ENCODE data around the gene MRPL43. TPM values are rescaled to one million over a fixed set of nuclear protein-coding genes. Genes with fewer than 3 reads are reported as not detected.
"Not testable (repeated sequence)": the region's sequence is repeated elsewhere in the genome, so short reads cannot be mapped to it uniquely, and the experiment has no call there.

The MRPL43 gene
- 10 to 100 TPM; 55.1 to 57.1 TPM for total RNA-seq

DNA sequence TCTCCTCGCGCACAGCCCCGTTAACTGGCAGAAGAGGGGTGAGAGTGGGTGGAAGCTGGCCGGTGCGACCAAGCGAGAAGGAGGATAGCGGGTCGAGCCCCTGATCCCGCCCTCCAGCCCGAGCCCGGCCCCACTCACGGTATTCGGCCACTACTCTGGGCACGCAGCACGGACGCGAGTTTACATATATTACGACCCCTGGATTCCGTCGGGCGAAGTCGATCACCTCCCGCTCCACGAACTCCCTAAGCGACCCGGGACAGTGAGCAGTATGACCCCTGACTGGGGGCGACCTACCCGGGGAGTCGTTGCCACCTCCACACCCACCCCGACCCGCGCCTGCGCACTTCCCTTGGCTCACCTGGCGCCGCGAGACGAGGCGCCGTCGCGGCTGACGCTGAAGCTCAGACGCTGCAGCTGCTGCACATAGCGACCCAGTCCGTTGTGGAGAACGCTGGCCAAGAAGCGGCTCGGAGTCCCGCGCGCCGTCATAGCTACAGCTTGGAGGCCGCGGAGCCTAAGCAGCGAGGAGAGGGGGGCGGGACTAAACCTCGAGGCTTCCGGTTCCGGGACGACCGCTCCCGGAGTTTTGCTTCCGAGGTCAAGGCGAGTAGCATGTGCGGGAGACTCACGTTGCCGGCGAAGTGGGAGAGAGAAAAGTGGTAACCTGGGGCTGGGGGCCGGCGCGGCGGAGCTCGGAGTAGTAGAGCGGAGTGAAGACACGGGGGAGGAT, at the start of gene MRPL43, which contains the start of gene TWNK:
Gene MRPL43, minus strand, starts transcription at position 546 of the 733 bp plus-strand sequence. Its CDS starts 54 bp downstream, at position 492.
Gene TWNK, plus strand, starts transcription at position 592 of the 733 bp plus-strand sequence. CDS start 668 bp downstream, outside the sequence.
- Mint-ChIP-seq H3K9me3 (no peaks in the 10 kb centered on the region), H3K27ac (peak within 1 kb of the TSS; percentile 76), H3K4me1 (peaks cover 17% of the 10 kb centered on the region), H3K27me3 (no peaks in the 10 kb centered on the region), H3K4me3 (peak within 1 kb of the TSS; percentile 98), H3K36me3 (peaks cover 19% of the 10 kb centered on the region)
- POLR2A ChIA-PET, result interaction anchor here (1.8 to 5.1 kb wide), 2 partner anchors 11 to 21 kb away, joined by 4 to 36 read pairs; partner anchors contain the start of gene LZTS2
- ATAC-seq (ENCODE audit: low read depth) (peak; percentile 92), DNase-seq (peak; percentile 85)

DNA sequence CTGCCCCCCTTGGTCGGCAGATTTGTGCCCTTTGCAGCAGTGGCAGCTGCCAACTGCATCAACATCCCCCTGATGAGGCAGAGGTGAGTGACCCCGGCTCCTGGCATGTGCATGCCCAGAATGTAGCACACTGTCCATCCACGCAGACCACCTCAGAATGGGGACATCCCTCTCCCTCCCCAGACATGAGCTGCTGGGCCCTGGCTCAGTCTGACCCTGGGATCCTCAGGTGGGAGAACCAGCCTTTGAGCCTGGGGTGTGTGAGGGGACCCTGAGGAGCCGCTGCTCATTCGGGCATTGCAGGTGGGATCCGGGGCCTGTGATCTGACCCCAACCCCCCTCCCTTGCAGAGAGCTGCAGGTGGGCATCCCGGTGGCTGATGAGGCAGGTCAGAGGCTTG, 49.4 kb upstream of the MRPL43 start:
- peaks cover 20% of the 10 kb centered on the region for H3K4me1 Mint-ChIP-seq
- H3K9me3 Mint-ChIP-seq, result no peaks in the 10 kb centered on the region
- ATAC-seq (ENCODE audit: low read depth) (no peak), DNase-seq (no peak)
- POLR2A ChIA-PET, result no interaction called here
- no peak overlapping the region for H3K27ac Mint-ChIP-seq
- H3K36me3 Mint-ChIP-seq, result peaks cover 18% of the 10 kb centered on the region
- no peaks in the 10 kb centered on the region for H3K27me3 Mint-ChIP-seq
- no peak overlapping the region for H3K4me3 Mint-ChIP-seq

DNA sequence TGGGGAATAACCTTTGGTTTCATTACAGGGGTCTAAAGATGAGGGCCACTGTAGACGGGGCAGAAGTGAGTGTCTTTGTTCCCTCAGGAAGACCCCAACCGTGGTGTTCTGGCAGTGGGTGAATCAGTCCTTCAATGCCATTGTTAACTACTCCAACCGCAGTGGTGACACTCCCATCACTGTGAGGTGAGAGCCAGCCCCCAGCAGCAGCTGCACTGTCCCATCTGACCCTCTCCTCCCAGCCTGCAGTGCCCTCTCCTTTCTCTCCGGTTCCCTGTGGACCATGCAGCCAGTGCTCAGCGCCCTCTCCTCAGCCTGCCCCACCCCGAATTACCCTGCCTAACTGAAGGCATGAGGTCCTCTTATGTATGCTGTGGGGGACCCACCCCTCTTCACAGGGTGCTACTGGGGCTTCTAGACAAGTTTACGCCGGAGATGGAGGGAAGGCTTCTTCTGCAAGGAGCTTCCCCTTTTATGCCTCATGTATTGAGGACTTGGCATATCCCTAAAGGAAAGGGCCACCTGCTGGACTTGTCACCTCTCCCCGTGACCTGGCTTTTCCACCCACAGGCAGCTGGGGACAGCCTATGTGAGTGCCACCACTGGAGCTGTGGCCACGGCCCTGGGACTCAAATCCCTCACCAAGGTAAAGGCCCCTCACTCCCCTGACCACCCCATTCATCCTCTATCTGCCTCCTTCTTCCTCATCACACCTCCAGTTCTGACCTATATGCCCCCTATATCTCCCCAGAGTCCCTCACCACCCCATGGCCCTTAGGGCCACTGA, 48.8 kb upstream of the MRPL43 start:
- ATAC-seq (ENCODE audit: low read depth), result no peak
- no peaks in the 10 kb centered on the region for H3K9me3 Mint-ChIP-seq
- no peak overlapping the region for H3K4me3 Mint-ChIP-seq
- POLR2A ChIA-PET, result no interaction called here
- H3K27ac Mint-ChIP-seq, result no peak overlapping the region
- DNase-seq, result no peak
- no peaks in the 10 kb centered on the region for H3K27me3 Mint-ChIP-seq
- peaks cover 17% of the 10 kb centered on the region for H3K36me3 Mint-ChIP-seq
- peaks cover 20% of the 10 kb centered on the region for H3K4me1 Mint-ChIP-seq

DNA sequence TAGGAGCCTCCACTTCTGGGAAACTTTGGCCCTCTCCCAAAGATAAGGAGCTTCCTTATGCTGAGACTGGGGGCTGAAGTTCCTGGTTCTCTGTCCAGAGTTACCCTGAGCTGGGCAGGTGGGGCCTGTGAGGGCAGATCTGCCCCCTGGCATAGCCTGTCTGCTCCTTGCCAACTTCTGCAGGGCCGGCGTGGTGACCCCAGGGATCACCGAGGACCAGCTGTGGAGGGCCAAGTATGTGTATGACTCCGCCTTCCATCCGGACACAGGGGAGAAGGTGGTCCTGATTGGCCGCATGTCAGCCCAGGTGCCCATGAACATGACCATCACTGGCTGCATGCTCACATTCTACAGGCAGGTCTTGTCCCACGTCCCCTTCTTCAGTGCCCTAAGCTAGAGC, 48.0 kb upstream of the MRPL43 start:
- DNase-seq (no peak), ATAC-seq (ENCODE audit: low read depth) (no peak)
- H3K36me3 Mint-ChIP-seq, result peaks cover 16% of the 10 kb centered on the region
- peaks cover 18% of the 10 kb centered on the region for H3K4me1 Mint-ChIP-seq
- H3K27ac Mint-ChIP-seq, result no peak overlapping the region
- no peaks in the 10 kb centered on the region for H3K9me3 Mint-ChIP-seq
- H3K4me3 Mint-ChIP-seq, result no peak overlapping the region
- no peaks in the 10 kb centered on the region for H3K27me3 Mint-ChIP-seq
- POLR2A ChIA-PET, result no interaction called here

DNA sequence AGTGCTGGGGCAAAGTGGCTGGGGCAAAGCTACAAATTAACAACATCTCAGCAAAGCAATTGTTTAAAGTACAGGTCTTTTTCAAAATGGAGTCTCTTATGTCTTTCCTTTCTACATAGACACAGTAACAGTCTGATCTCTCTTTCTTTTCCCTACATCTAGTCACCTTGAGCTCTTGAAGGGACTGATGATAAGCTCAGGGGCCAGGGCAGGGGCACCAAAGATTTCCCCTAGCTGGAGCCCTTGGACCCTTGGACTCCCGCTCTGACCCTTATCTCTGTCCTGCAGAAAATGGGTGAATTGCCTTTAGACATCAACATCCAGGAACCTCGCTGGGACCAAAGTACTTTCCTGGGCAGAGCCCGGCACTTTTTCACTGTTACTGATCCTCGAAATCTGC, 47.1 kb upstream of the MRPL43 start:
- not testable (repeated sequence) for DNase-seq; H3K27ac Mint-ChIP-seq; H3K9me3 Mint-ChIP-seq; H3K27me3 Mint-ChIP-seq; ATAC-seq (ENCODE audit: low read depth); H3K4me3 Mint-ChIP-seq
- peaks cover 16% of the 10 kb centered on the region for H3K36me3 Mint-ChIP-seq
- peaks cover 20% of the 10 kb centered on the region for H3K4me1 Mint-ChIP-seq
- POLR2A ChIA-PET, result interaction anchor here (0.8 kb wide), 1 partner anchor 15 kb away, joined by 4 read pairs; no protein-coding TSS in a partner anchor

DNA sequence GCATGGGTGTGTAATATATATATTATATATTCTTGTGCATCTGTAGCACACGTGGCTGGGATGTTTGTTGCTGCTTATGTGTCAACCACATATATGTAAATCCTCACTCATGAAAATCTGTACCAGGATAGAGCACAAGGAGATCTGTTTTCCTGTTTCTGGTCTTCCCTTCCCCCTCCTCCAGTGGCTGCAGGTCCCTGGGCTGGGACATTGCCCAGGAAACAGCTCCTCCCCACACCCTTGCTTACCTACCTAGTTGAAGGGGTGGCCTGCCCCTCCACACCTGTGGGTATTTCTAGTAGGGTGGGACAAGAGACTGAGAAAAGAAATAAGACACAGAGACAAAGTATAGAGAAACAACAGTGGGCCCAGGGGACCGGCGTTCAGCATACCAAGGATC, 46.0 kb upstream of the MRPL43 start:
- peaks cover 20% of the 10 kb centered on the region for H3K4me1 Mint-ChIP-seq
- H3K4me3 Mint-ChIP-seq, result peak overlapping the region; percentile 54
- ATAC-seq (ENCODE audit: low read depth) (no peak), DNase-seq (no peak)
- H3K36me3 Mint-ChIP-seq, result peaks cover 14% of the 10 kb centered on the region
- POLR2A ChIA-PET, result interaction anchor here (0.6 kb wide), 1 partner anchor 8 kb away, joined by 4 read pairs; no protein-coding TSS in a partner anchor
- H3K27ac Mint-ChIP-seq, result peak overlapping the region; percentile 37
- no peaks in the 10 kb centered on the region for H3K9me3 Mint-ChIP-seq
- H3K27me3 Mint-ChIP-seq, result peaks cover 5% of the 10 kb centered on the region

DNA sequence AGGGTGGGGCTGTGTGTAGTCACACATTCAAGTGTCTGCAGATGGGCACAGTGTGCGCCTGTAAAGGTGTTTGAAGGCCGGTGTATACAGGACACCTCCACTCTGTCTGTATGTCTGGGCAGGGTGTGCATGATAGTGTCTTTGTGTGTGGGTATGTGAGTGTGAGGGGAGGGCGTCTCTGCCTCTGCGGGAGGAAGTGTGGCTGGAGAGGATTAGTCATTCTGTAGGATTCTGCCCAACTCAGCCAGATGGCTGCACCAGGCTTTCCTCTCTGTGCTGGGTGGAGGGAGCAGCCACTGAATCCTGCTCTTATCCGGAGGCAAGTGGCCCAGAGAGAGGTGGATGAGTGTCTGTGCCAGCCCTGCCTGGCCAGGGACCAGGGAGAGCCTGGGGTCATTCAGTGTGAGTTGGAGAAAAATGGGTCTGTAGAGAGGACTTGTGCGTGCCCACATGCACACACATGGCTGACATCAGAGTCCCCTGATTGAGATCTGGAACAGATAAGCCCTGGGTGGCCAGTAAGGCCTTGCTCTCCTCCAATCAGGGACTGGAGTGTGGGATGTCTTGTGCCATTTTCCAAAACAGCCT, 45.4 kb upstream of the MRPL43 start:
- peaks cover 20% of the 10 kb centered on the region for H3K4me1 Mint-ChIP-seq
- peak overlapping the region; percentile 86 for H3K27ac Mint-ChIP-seq
- no peaks in the 10 kb centered on the region for H3K9me3 Mint-ChIP-seq
- peak; percentile 38 for ATAC-seq (ENCODE audit: low read depth)
- H3K27me3 Mint-ChIP-seq, result peaks cover 5% of the 10 kb centered on the region
- no peak for DNase-seq
- POLR2A ChIA-PET, result interaction anchor here (0.6 to 3.2 kb wide), 5 partner anchors 8 to 75 kb away, joined by 3 to 33 read pairs (median 3); no protein-coding TSS in a partner anchor
- H3K36me3 Mint-ChIP-seq, result peaks cover 9% of the 10 kb centered on the region
- peak overlapping the region; percentile 87 for H3K4me3 Mint-ChIP-seq

DNA sequence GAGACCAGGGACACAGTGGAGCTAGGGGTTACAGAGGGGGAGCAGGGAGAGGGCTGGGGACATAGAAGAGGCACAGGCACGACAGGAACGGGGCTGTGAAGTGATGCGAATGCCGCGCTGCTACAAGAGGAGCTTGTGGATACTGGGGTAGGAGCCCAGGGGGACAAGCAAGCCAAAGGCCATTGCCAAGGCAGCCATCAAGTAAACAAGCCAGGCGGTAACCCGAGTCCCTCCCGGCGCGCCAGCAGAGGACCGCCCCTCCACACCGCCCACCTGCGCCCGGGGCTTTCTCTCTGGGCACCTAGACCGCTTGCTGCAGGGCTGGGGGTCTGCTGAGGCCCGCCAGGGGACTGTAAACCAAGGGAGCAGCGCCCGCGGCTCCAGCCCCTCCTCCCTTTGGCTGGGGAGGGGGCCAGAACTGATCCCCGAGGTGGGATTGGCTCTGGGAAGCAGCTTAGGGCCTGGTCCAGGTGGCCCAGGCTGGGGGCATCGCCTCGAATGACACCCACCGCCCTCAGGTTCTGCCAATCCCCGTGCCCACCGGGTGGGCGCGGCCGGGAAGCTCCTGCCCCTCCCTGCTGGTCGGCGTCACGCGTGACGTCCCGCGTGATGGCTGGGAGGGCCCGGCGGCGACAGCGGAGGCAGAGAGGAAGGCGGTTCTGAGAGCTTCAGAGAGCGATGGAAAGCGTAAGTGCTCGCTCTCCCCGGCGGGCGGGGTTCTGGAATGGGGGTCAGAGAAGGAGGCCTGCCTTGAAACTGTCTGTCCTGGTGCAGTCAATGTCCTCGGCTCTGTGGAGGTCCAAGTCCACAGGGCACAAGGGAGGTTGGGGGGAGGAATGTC, 44.7 kb upstream of the MRPL43 start:
- DNase-seq (peak; percentile 78), ATAC-seq (ENCODE audit: low read depth) (peak; percentile 51)
- peak overlapping the region; percentile 87 for H3K4me3 Mint-ChIP-seq
- peaks cover 20% of the 10 kb centered on the region for H3K4me1 Mint-ChIP-seq
- POLR2A ChIA-PET, result interaction anchor here (0.6 to 3.2 kb wide), 8 partner anchors 10 to 556 kb away, joined by 3 to 33 read pairs (median 4); partner anchors contain the start of genes POLL and SLF2
- H3K27me3 Mint-ChIP-seq, result peaks cover 10% of the 10 kb centered on the region
- H3K36me3 Mint-ChIP-seq, result peaks cover 4% of the 10 kb centered on the region
- H3K9me3 Mint-ChIP-seq, result no peaks in the 10 kb centered on the region
- peak overlapping the region; percentile 95 for H3K27ac Mint-ChIP-seq

DNA sequence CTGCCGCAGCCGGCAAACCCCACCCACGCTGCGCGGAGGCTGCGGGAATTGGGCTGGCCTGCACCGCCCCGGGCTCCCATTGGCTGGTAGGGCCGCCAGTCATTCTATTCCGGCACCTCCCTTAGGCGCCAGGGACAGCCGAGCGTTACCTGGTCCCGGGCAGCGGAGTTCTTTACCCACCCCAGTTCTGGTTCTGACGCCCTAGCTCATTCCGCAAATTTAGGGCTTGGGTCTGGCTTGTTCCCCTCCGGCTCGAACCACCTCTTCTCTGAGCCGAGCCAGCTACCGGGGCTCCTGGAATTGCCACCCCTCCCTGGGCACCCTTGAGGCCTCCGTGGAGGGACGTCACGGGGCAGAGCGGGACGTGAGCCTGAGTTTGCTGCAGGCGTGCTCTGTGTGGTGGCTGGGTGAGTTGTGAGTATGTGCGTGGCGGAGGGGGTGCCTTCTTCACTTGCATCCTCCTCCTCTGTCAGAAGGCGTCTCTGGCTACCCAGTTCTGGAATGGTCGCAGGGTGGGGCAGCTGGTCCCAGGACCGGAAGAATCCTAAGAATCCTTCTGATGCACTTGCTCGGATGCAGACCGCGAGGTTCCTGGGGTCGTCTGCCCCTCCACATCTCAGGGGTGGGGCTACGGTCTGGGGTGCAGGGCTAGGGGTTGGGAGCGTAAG, 44.0 kb upstream of the MRPL43 start, which contains the start of the genes PDZD7 and SFXN3:
Gene PDZD7, minus strand, starts transcription at position 2 of the 668 bp plus-strand sequence. CDS start 910 bp downstream, outside the sequence.
Gene SFXN3, plus strand, starts transcription at position 107 of the 668 bp plus-strand sequence. CDS start 3,461 bp downstream, outside the sequence.
- Mint-ChIP-seq H3K4me3 (peak within 1 kb of the TSS; percentile 87), H3K27me3 (peaks cover 10% of the 10 kb centered on the region), H3K4me1 (peaks cover 20% of the 10 kb centered on the region), H3K27ac (peak within 1 kb of the TSS; percentile 95), H3K36me3 (peaks cover 4% of the 10 kb centered on the region), H3K9me3 (no peaks in the 10 kb centered on the region)
- POLR2A ChIA-PET, result interaction anchor here (0.5 to 3.2 kb wide), 13 partner anchors 8 to 118 kb away, joined by 3 to 33 read pairs (median 3); partner anchors contain the start of gene SLF2
- DNase-seq, result peak; percentile 98
- ATAC-seq (ENCODE audit: low read depth), result peak; percentile 88

DNA sequence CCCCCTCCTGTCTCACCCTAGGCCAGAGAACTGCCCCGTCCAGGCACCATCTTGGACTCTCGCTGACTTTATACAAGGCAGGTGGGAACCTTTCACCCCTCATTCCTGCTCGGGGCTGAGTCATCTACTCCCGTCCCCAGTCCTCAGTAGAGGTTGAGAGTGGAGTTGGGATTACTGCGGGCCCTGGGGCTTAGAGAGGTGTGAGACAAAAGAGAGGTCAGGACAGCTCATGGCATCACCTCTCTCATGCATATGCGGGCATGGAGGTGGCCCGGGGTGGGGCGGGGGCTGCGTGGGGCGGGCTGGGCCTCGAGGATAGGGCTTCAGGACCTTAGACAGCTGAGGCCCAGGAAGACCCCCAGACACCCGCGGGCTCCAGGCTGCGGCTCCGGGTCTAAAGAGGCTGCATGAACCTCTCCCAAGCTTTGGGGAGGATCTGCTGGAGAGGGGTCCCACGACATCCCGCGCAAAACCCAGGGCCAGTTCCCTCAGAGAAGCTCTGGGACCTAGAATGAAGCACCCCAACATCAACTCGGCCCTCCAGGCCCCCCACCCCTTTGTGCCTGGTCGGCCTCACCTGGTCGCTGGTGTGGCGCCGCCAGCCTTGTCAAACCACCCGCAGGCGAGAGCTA, 43.3 kb upstream of the MRPL43 start:
- H3K27ac Mint-ChIP-seq, result peak overlapping the region; percentile 95
- H3K4me3 Mint-ChIP-seq, result peak overlapping the region; percentile 87
- peaks cover 2% of the 10 kb centered on the region for H3K36me3 Mint-ChIP-seq
- POLR2A ChIA-PET, result interaction anchor here (0.5 to 3.2 kb wide), 10 partner anchors 8 to 117 kb away, joined by 3 to 33 read pairs (median 4); partner anchors contain the start of gene SLF2
- H3K27me3 Mint-ChIP-seq, result peaks cover 10% of the 10 kb centered on the region
- ATAC-seq (ENCODE audit: low read depth) (no peak), DNase-seq (no peak)
- H3K9me3 Mint-ChIP-seq, result no peaks in the 10 kb centered on the region
- H3K4me1 Mint-ChIP-seq, result peaks cover 20% of the 10 kb centered on the region

DNA sequence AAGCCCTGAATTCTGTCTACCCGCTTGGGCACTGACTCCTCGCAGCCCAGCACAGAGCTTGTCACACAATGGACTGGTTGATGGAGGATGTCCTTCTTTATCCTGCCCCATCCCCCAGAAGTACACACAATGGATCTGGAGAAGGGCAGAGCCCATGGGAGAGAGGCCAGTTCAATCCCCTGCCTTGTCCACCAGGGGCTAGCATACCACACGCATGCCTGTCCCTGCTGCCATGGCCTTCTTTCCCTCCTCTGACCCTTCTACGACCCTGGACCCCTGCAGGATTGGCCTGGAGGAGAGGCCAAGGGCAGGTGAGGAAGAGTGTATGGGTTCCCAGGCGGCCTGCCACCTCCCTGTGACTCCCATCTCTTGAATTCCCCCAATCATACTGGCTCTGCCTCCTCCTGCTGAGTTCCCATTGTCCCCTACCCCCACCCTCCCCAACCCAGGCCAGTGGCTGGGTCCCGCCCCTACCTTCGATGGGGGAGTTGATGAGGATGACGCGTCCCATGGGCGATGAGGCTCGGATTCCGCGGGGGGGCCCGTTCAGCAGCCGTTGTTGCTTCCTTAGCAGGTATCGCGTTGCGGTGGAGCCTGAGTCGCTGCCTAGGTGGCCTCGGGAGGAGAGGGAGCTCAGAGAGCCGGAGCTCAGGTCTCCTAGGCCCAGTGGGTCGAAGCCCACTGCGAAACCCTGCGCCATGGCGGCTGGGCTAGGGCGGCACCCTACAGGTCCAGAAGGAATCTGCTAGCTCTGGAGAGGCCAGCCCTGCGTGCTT, 42.4 kb upstream of the MRPL43 start:
- H3K4me3 Mint-ChIP-seq, result no peak overlapping the region
- no peaks in the 10 kb centered on the region for H3K9me3 Mint-ChIP-seq
- no peaks in the 10 kb centered on the region for H3K36me3 Mint-ChIP-seq

More for the DNA sequence above, 42.4 kb upstream of the MRPL43 start:
- Mint-ChIP-seq H3K27ac (no peak overlapping the region), H3K27me3 (peaks cover 10% of the 10 kb centered on the region), H3K4me1 (peaks cover 20% of the 10 kb centered on the region)
- POLR2A ChIA-PET, result interaction anchor here (0.6 to 3.2 kb wide), 3 partner anchors 12 to 37 kb away, joined by 3 to 33 read pairs (median 10); no protein-coding TSS in a partner anchor
- ATAC-seq (ENCODE audit: low read depth) (no peak), DNase-seq (no peak)

All from activated naive CD8-positive, alpha-beta T cell treated with anti-CD3 and anti-CD28 coated beads, Interleukin-2, amount 10 ng/mL, durations not matched to agents 7 days and 5 days (primary cell).